Osteocyte (in vitro differentiated cells): ENCODE measurements around the gene PRKCH. TPM values are rescaled to one million over a fixed set of nuclear protein-coding genes. Genes with fewer than 3 reads are reported as not detected.

Experiments
- DNase-seq: peaks from one replicate; pipeline ENCODE4 v3.0.0; 2021; ENCODE audit warnings: mixed read lengths; ENCODE audit not compliant: unreplicated experiment; ENCODE audit errors: extremely low spot score
- H3K27ac Mint-ChIP-seq: one replicate; pipeline ENCODE4 v1.8.0; 2021; ENCODE audit warnings: mild to moderate bottlenecking, mixed read lengths; ENCODE audit not compliant: unreplicated experiment
- H3K27me3 Mint-ChIP-seq: one replicate; pipeline ENCODE4 v1.8.0; 2021; ENCODE audit warnings: mixed read lengths; ENCODE audit not compliant: unreplicated experiment
- H3K36me3 Mint-ChIP-seq: one replicate; pipeline ENCODE4 v1.8.0; 2021; ENCODE audit warnings: mixed read lengths; ENCODE audit not compliant: unreplicated experiment
- H3K4me1 Mint-ChIP-seq: one replicate; pipeline ENCODE4 v1.8.0; 2021; ENCODE audit warnings: mixed read lengths; ENCODE audit not compliant: unreplicated experiment
- H3K4me3 Mint-ChIP-seq: one replicate; pipeline ENCODE4 v1.8.0; 2021; ENCODE audit warnings: mild to moderate bottlenecking, moderate library complexity, mixed read lengths; ENCODE audit not compliant: unreplicated experiment
- H3K9me3 Mint-ChIP-seq: one replicate; pipeline ENCODE4 v1.8.0; 2021; ENCODE audit warnings: mixed read lengths; ENCODE audit not compliant: unreplicated experiment
- total RNA-seq: library from RNA; stranded (reverse); gene quantifications from 2 replicates; pipeline ENCODE4 v1.2.1, GENCODE V29; 2021
- TF ChIP-seq, protein P1 (sequence below): fragments of 200-600 bp; sonication (generic); IDR thresholded peaks from 2 replicates; pipeline ENCODE4 v1.5.0; 2021; ENCODE audit warnings: antibody characterized with exemption, mild to moderate bottlenecking, moderate library complexity

The PRKCH gene
- total RNA-seq, 1 donor from 2014 or later, result 10.6 TPM

GRCh38 chr14:61470261-61470960, 149.0 kb downstream of the PRKCH start:
- peaks cover 52% of the 10 kb centered on the region for H3K4me1 Mint-ChIP-seq
- H3K27me3 Mint-ChIP-seq, result no peaks in the 10 kb centered on the region
- no peak for DNase-seq
- peak overlapping the region; percentile 92 for H3K27ac Mint-ChIP-seq
- H3K36me3 Mint-ChIP-seq, result peaks cover under 1% of the 10 kb centered on the region
- peaks cover 1% of the 10 kb centered on the region for H3K9me3 Mint-ChIP-seq
- TF ChIP-seq, protein P1, sequence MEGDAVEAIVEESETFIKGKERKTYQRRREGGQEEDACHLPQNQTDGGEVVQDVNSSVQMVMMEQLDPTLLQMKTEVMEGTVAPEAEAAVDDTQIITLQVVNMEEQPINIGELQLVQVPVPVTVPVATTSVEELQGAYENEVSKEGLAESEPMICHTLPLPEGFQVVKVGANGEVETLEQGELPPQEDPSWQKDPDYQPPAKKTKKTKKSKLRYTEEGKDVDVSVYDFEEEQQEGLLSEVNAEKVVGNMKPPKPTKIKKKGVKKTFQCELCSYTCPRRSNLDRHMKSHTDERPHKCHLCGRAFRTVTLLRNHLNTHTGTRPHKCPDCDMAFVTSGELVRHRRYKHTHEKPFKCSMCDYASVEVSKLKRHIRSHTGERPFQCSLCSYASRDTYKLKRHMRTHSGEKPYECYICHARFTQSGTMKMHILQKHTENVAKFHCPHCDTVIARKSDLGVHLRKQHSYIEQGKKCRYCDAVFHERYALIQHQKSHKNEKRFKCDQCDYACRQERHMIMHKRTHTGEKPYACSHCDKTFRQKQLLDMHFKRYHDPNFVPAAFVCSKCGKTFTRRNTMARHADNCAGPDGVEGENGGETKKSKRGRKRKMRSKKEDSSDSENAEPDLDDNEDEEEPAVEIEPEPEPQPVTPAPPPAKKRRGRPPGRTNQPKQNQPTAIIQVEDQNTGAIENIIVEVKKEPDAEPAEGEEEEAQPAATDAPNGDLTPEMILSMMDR, result peak; percentile 59
- peak overlapping the region; percentile 67 for H3K4me3 Mint-ChIP-seq

GRCh38 chr14:61470961-61471293, 149.5 kb downstream of the PRKCH start:
- no peaks in the 10 kb centered on the region for H3K36me3 Mint-ChIP-seq
- no peaks in the 10 kb centered on the region for H3K27me3 Mint-ChIP-seq
- H3K4me3 Mint-ChIP-seq, result peak overlapping the region; percentile 67
- peaks cover 54% of the 10 kb centered on the region for H3K4me1 Mint-ChIP-seq
- peak overlapping the region; percentile 92 for H3K27ac Mint-ChIP-seq
- TF ChIP-seq, protein P1, result no peak
- no peak for DNase-seq
- no peaks in the 10 kb centered on the region for H3K9me3 Mint-ChIP-seq

- Mint-ChIP-seq H3K27ac (peak overlapping the region; percentile 92), H3K36me3 (no peaks in the 10 kb centered on the region), H3K4me1 (peaks cover 54% of the 10 kb centered on the region), H3K4me3 (peak overlapping the region; percentile 67), H3K9me3 (no peaks in the 10 kb centered on the region), H3K27me3 (no peaks in the 10 kb centered on the region)
- TF ChIP-seq, protein P1, result no peak
- DNase-seq, result no peak
Observed at GRCh38 chr14:61471297-61472005, 150.1 kb downstream of the PRKCH start.

GRCh38 chr14:61472011-61472672, 150.8 kb downstream of the PRKCH start:
- Mint-ChIP-seq H3K9me3 (no peaks in the 10 kb centered on the region), H3K27me3 (no peaks in the 10 kb centered on the region), H3K4me3 (peak overlapping the region; percentile 67), H3K4me1 (peaks cover 58% of the 10 kb centered on the region), H3K27ac (peak overlapping the region; percentile 92), H3K36me3 (no peaks in the 10 kb centered on the region)
- TF ChIP-seq, protein P1, result no peak
- no peak for DNase-seq
